Posterior vena cava (tissue), 2 donors: ENCODE results near the gene BAMBI. TPM values are rescaled to one million over a fixed set of nuclear protein-coding genes. Genes with fewer than 3 reads are reported as not detected.

Experiments used
- DNase-seq: peaks from one replicate; pipeline ENCODE4 v3.0.0-alpha.2; 2020; ENCODE audit warnings: low spot score
- intact Hi-C, 2 donors: fragments of 100-400 bp; cut with DNase I; formaldehyde crosslinking; loops; one replicate each; pipeline versions ENCODE4 v1.14.1 to v1.14.2; 2022 to 2023
- total RNA-seq, 2 donors: library from RNA; stranded (reverse); fragmentation: NEBNext Ultra II Directional; extraction: Animal tissue kit (Norgen Biotek cat#: 25700); gene quantifications; one replicate each; pipeline ENCODE4 v1.2.1, GENCODE V29; 2021
- donor health status: DM: yes; HTN: yes; CAD: no.
- donor health status: DM: yes; HTN: yes; CAD: no.

The BAMBI gene
- total RNA-seq, 2 donors from 2014 or later = 11.1 to 12.9 TPM

GRCh38 chr10:28691187-28691694 is 13.9 kb downstream of the BAMBI start:
- intact Hi-C loops = no loop called here
- no peak for DNase-seq

- no peak for DNase-seq
- intact Hi-C loops = no loop called here
These were observed 14.7 kb downstream of the BAMBI start for GRCh38 chr10:28692050-28692449.

- intact Hi-C loops = no loop called here
- DNase-seq = no peak
These were observed 17.2 kb downstream of the BAMBI start for GRCh38 chr10:28694530-28694929.

GRCh38 chr10:28698075-28698474 is 20.8 kb downstream of the BAMBI start:
- DNase-seq = no peak
- intact Hi-C loops = no loop called here

- DNase-seq = no peak
These were observed 27.3 kb downstream of the BAMBI start for GRCh38 chr10:28704464-28705161.

GRCh38 chr10:28705472-28705871 is 28.2 kb downstream of the BAMBI start:
- no peak for DNase-seq
- intact Hi-C loops = no loop called here

More at GRCh38 chr10:28704464-28705161, 27.3 kb downstream of the BAMBI start:
- intact Hi-C loops = no loop called here

GRCh38 chr10:28709001-28709710 is 31.8 kb downstream of the BAMBI start:
- DNase-seq = no peak
- intact Hi-C loops = no loop called here

- intact Hi-C loops = no loop called here
- no peak for DNase-seq
These were observed 33.0 kb downstream of the BAMBI start for GRCh38 chr10:28710202-28710886.

GRCh38 chr10:28711041-28711440 is 33.7 kb downstream of the BAMBI start:
- intact Hi-C loops = no loop called here
- DNase-seq = no peak

GRCh38 chr10:28711776-28712175 is 34.5 kb downstream of the BAMBI start:
- no peak for DNase-seq
- intact Hi-C loops = no loop called here

- DNase-seq = no peak
- intact Hi-C loops = no loop called here
These were observed 36.5 kb downstream of the BAMBI start for GRCh38 chr10:28713626-28714352.

GRCh38 chr10:28714401-28715053 is 37.2 kb downstream of the BAMBI start:
- DNase-seq = no peak
- intact Hi-C loops = no loop called here

GRCh38 chr10:28715246-28715645 is 37.9 kb downstream of the BAMBI start:
- intact Hi-C loops = no loop called here

GRCh38 chr10:28715757-28716156 is 38.4 kb downstream of the BAMBI start:
- no peak for DNase-seq
- intact Hi-C loops = no loop called here

More at GRCh38 chr10:28715246-28715645, 37.9 kb downstream of the BAMBI start:
- no peak for DNase-seq

GRCh38 chr10:28716748-28717147 is 39.4 kb downstream of the BAMBI start:
- intact Hi-C loops = no loop called here
- no peak for DNase-seq

GRCh38 chr10:28717656-28718201 is 40.4 kb downstream of the BAMBI start:
- intact Hi-C loops = no loop called here
- DNase-seq = no peak

- intact Hi-C loops = no loop called here
- no peak for DNase-seq
These were observed 42.6 kb downstream of the BAMBI start for GRCh38 chr10:28719789-28720436.

GRCh38 chr10:28721318-28721951 is 44.1 kb downstream of the BAMBI start:
- intact Hi-C loops = no loop called here
- no peak for DNase-seq
